ENCODE measurements around the gene RBMX2.
"Not testable (repeated sequence)": the region's sequence is repeated elsewhere in the genome, so short reads cannot be mapped to it uniquely, and the experiment has no call there.

RBMX2 gene, protein sequence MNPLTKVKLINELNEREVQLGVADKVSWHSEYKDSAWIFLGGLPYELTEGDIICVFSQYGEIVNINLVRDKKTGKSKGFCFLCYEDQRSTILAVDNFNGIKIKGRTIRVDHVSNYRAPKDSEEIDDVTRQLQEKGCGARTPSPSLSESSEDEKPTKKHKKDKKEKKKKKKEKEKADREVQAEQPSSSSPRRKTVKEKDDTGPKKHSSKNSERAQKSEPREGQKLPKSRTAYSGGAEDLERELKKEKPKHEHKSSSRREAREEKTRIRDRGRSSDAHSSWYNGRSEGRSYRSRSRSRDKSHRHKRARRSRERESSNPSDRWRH

DNA sequence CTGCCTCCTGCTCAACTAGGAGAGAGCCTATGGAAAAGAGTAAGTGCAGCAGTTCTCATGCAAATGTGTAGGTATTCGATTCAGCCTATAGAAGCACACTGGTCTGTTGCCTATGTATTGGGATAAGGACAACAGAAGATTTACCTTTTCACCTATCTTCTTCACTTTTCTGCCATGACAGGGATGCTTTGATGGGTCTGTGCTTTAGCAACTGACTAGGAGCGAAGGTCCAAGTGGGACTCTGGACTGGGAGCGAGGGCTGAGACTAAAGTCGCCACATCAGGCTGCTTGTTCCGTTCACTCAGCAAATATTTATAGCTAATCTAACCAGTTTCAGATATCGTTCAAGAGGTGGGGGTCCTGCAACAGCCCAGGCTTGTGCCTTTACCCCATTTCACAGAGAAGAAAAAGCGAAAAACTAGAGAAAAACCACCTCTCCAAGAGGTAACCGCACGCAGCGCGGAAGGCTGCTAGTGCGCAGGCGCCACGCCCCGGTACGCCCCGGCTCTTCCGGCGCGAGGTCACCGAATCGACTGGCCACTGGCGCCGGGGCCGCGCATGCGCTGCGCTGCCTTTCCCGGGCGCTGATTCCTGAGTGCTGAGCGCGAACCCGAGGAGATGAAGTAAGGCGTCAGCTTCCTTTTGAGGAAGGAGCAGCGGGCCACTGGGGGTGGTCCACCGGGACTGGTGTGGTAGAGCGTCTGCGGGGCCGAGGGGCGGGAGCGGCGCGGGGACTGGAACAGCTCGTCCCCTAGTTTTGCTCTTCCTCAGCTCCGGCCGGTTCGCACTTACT, at the start of gene RBMX2:
Gene RBMX2 (plus strand): TSS at position 573 of the 793 bp plus-strand sequence. CDS start 46 bp downstream, at position 619.
- peak; percentile 83 for DNase-seq (ENCODE audit: low spot score)

DNA sequence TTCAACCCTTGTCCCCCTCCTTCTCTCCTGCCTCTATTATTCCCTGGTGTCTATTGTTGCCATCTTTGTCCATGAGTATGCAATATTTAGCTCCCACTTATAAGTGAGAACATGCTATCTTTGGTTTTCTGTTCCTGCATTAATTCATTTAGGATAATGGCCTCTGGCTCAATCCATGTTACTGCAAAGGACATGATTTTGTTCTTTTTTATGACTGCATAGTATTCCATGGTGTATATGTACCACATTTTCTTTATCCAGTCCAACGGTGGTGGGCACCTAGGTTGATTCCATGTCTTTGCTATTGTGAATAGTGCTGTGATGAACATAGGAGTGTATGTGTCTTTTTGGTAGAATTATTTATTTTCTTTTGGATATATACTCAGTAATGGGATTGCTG, 49.7 kb upstream of the RBMX2 start:
- not testable (repeated sequence) for DNase-seq (ENCODE audit: low spot score)

DNA sequence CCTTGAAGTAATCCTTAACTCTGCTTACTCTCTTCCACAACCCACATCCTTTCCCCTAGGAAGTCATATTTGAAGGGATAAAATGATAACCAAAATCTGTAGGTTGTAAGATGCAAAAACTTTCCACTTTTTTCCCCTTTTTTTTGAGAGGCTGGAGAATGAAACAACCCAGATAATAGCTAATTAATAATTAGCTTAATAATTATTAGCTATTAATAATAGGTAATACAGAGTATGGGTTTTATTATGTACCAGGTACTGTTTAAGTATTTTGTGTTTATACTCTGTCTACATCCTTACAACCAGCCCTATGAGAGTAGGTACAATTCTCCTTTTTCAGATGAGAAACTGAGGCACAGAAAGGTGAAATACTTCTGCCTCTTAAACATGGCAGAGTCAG, 25.7 kb upstream of the RBMX2 start:
- DNase-seq (ENCODE audit: low spot score), result no peak

DNA sequence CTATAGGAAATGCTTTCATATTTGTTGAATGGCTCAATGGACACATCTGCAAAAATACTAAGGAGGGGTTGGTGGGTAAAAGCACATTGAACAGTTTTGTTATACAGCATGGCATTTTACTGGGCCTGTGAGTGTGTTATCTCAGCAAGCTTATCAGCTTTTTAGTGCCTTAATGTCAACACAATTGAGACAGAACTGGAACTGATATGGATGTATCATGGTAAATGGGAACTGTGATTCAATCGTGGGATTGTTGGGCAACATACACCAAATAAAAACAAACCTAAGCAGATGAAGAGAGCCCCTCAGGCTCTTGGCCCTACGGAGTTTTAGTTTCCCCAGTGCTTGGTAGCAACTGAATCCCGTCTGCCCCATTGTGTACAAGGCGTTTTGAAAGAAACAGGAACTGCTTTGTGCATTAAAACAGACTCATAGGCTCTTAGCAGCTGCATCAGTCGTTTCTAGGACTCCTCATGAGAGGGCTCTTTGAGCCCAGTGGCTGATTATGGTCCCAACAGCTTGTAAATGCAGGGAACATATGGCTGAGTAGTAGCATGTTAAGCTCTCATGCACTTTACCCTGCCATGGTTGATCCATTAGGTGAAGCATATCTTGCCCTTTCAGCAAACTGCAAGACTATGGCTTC, 23.6 kb upstream of the RBMX2 start:
- DNase-seq (ENCODE audit: low spot score), result no peak

DNA sequence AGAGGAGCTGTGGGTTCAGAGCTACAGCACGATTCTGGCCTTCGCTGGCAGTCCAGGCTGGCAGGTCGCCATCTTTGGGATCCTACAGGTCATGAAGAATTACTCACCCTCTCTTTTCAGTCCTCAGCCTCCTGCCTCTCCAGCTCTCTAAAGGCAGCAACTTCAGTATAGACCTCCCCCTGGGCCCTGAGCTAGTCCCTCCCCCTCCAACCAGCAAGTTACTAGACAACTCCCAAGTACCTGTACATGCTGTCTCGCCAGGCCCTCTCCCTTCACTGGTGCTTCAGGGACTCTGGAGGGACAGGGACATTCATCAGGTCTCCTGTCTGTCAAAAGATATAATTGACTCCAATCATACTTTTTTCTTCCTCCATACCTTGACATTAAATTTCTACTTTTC, 16.3 kb upstream of the RBMX2 start, which contains the start of gene GPR119:
Gene GPR119 (minus strand): TSS at position 155 of the 400 bp plus-strand sequence. CDS start 227 bp downstream, outside the sequence.
- no peak for DNase-seq (ENCODE audit: low spot score)

DNA sequence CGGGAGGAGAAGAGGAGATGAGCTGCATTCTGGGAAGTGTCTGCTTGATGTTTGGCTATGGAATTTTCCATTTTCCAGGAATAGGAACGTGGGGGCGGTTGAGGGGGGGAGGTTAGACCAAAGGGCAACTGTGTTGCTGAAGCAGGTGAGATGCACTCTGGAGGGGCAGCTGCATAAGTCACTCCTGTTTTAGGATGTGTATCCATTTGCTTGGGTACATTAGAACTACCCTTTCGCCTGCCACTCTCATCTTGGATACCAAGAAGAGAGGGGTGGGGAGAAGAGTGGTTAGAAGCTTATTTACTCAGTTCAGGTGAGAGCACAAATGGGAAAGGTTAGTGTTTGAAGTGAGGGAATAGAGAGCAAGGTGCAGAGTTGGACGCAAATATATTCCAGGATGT, 15.4 kb upstream of the RBMX2 start:
- DNase-seq (ENCODE audit: low spot score), result no peak

DNA sequence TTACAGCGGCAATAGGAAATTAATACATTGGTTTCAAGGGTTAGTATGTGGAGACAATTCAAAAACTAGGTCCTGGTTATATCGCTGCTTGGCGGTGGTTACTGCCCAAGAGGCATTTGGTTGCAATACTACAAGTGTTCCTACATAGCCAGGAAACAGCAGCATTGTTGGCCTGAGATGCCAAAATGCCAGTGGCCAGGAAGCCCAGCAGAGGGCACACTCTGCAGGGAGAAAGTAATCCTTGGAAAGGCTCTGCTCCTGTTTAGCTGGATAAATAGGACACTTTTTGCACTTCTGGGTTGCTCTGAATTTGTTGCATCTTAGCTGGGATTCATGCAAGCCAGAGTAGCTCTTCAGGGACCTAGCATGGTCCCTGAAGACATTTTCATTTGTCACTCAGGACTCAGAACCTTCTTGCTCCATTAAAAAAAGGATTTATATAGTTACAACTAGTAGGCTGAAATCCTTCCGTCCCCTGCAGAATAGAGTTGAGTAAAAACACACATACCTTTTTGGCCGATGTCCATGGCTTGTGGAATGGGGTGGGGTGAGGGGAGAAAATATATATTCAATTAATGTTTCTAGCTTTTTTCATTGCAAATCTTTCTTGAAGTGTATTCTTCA, 8.2 kb upstream of the RBMX2 start:
- peak; percentile 52 for DNase-seq (ENCODE audit: low spot score)

DNA sequence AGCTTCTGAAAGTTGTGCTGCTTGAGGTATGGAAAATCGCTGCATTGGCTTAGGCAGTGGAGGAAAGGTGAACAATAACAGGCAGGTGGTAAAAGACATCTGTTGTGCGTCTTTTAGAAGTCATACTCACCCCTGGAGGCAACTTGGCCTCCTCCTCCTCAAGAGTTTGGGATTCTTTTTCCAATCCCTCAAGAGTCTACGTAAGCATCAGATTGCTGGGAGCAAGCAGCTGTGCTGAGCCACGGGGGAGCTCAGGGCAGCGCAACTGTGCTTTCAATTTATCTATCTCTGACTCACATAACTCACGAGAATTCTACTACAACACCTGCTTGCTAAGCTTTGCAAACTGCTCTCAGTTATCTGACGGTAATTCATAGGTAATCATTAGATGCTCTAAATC, 6.4 kb upstream of the RBMX2 start:
- DNase-seq (ENCODE audit: low spot score), result no peak

DNA sequence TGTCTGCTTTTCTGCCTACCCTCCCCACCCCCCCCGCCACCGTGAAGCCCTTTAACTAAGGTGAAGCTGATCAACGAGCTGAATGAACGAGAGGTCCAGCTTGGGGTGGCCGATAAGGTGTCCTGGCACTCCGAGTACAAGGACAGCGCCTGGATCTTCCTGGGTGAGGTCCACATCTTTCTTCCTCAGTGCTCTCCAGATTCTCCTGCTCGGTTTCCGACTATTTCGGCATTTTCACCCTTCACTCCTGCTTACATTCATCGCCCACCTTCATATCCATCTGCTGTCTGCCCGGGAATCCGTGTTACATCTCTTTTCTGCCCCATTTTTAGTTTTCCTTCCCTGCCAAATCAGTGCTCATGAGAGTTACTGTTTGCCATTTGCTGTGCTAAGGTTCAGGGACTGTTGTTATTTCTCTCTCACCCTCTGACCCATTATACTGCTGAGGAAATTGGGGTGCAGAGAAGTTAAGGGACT, 459 bp downstream of the RBMX2 start:
- no peak for DNase-seq (ENCODE audit: low spot score)

DNA sequence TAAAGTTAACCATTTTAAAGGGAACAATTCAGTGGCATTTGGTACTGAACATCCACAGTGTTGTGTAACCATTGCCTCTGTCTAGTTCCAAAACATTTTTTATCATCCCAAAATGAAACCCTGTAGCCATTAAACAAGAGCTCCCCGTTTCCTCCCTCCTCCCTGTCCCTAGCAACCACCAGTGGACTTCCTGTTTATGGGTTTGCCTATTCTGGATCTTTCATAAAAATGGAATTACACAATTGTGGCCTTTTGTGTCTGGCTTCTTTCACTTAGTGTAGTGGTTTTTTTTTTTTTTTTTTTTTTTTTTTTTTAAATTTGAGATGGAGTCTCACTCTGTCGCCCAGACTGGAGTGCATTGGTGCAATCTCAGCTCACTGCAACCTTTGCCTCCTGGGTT, 11.6 kb downstream of the RBMX2 start:
- DNase-seq (ENCODE audit: low spot score), result no peak

DNA sequence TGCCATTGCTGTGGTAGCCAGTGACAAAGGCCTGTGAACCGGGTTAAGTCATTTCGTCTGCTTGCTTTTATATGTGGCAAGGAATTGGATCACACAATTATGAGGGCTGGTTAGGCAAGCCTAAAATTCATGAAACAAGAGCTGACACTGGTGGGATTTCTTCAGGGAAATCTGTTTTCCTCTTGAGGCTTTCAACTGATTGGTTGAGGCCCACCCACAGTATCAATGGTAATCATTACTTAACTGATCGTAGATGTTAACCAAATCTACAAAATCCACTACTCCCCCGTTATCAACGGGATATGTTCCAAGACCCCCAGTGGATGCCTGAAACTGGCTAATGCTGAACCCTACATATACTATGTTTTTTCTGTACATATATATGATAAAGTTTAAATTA, 13.0 kb downstream of the RBMX2 start:
- DNase-seq (ENCODE audit: low spot score), result no peak

DNA sequence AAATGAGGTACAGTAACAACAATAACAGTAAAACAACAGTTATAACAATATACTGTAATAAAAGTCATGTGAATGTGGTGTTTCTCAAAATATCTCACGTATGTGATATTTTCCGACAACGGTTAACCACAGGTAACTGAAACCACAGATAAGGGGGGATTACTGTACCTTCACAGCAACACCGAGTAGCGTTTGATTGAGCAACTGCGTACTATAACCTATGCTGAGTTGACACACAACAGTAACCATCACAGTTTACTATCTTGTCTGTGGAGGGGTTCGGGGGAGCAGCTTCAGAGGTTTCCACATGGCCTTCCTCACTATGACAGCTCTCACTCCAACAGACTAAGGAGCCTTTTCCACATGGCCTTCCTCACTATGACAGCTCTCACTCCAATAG, 13.4 kb downstream of the RBMX2 start:
- no peak for DNase-seq (ENCODE audit: low spot score)

DNA sequence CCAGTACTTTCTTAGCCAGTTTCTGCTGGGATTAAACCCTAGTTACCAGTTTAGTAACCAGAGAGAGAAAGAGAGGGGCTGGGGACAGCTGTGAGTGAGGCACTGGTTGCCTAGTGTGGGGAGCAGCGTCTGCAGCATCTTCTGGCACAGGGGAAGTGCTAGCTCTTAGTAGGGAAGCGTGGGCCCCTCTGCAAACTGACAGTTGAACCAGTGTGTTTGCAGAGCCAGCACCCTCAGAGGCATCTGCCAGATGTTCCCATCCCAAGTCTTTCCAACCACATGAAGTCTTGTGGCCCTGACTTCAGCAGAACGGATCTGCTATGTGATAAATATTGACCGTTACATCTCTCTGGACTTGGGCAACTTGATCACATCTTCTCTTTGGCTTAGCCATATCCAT, 15.0 kb downstream of the RBMX2 start:
- no peak for DNase-seq (ENCODE audit: low spot score)

DNA sequence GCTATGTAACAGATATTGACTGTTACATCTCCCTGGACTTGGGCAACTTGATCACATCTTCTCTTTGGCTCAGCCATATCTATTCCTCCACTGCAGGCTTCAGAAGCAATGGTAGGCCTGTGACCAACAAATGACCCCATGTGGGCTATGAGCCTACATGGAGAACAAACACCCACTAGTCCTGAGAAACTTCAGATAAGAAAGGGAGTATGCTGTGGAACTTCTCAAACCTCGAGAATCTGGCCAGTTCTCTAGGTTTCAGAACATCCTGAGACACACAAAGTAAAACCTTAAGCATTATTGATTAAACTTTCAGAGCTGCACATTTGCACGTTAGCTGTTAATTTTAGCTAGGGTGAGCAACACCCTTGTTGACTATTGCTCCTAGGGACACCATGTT, 16.3 kb downstream of the RBMX2 start:
- DNase-seq (ENCODE audit: low spot score), result no peak

DNA sequence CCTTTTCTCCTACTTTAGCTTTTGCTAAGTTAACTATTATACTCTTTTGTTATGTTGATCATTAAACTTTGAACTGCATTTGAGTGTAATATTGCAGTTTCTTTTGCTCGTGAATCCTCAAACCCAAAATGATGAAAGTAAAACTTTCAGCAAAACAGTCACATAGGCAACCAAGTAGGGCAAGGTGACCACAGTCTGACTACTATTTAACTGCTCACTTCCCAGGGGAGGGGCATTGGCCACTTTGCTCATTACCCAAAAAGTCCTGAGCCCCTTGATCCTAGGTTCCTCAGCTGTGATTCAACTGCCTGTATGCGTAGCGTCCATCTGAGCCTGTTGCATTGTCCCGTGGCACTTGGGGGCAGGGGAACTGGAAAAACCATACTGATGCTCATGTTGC, 17.0 kb downstream of the RBMX2 start:
- DNase-seq (ENCODE audit: low spot score), result no peak

DNA sequence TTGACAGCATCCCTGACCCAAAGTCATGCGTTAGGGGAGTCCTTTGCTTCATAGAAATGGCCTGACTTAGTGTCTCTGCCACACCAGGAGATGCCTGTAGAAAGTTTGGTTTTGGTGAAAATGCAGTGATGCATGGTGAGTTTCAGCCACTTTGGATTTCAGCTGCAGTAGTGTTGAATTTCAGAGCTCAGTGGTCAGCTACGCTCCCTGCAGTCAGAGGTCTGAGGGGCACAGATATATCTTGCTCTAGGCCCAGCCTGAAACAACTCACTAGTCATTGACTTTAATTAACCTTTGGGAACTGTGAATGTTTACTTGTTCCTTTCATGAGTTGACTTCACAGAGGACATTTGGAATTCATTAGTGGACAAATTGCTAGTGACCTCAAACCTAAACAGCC, 17.5 kb downstream of the RBMX2 start:
- no peak for DNase-seq (ENCODE audit: low spot score)

DNA sequence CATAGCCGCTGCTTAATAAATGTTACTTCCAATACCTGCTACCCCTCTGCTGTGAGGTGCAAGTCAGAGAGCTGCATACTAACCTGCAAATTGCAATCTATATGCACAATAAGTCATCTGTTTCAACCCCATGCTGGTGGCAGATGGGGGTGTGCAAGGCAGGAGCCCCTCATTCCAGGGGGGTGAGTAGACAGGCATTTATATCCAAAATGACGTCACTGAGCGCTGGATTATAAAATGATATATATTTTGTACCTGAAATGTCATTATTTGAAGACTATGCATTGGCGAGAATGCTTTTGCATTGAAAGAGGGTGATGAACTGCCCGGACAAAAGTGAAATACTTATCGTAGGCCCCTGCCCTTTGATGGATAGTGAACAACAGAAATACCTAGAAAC, 24.7 kb downstream of the RBMX2 start:
- DNase-seq (ENCODE audit: low spot score), result no peak

DNA sequence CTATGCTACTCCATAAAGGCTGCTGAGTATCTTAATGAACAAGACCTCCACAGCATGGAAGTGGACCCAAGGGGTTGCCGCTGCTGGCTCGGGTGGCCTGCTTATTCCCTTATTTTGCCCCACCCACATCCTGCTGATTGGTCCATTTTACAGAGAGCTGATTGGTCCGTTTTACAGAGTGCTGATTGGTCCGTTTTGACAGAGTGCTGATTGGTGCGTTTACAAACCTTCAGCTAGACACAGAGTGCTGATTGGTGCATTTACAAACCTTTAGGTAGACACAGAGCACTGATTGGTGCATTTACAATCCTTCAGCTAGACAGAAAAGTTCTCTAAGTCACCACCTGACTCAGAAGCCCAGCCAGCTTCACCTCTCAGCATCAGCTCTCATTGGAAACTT, 27.4 kb downstream of the RBMX2 start:
- DNase-seq (ENCODE audit: low spot score), result not testable (repeated sequence)

DNA sequence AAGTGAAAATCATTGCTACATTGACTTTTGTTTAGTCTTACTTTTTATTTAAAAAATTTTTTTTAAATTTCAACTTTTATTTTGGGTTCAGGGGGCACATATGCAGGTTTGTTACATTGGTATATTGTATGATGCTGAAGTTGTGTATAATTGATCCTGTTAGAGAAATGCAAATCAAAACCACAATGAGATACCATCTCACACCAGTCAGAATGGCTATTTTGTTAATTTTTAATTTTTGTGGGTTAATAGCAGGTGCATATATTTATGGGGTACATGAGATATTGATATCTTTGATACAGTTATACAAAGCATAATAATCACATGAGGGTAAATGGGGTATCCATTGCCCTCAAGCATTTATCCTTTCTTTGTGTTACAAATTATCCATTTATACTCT, 34.1 kb downstream of the RBMX2 start:
- no peak for DNase-seq (ENCODE audit: low spot score)

DNA sequence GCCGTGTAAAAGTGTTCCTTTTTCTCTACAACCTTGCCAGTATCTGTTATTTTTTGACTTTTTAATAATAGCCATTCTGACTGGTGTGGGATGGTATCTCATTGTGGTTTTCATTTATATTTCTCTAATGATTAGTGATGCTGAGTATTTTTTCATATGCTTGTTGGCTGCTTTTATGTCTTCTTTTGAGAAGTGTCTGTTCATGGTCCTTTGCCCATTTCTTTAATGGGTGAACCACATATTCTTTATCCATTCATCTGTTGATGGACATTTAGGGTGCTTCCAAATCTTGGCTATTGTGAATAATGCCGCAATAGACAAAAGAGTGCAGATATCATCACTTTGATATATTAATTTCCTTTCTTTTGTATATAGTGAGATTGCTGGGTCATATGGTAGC, 36.2 kb downstream of the RBMX2 start:
- DNase-seq (ENCODE audit: low spot score), result not testable (repeated sequence)

DNA sequence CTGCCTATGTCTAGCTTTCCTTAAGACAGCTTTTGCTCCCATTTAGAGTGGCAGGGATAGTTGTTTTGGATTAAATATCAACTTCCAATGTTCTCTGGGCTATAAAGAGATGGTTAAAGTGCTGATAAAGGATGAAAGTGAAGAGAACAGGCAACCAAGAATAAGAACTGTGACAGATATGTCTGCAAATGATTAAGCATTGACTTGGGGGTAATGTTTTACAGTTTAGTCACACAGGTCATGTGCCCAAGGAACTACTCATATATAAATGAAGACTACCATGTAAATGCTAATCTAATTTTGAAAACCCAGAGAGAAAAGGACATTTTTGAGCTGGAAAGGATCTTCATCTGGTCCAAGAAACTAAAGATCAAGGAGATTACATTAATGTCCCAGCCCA, 42.1 kb downstream of the RBMX2 start:
- DNase-seq (ENCODE audit: low spot score), result no peak

DNA sequence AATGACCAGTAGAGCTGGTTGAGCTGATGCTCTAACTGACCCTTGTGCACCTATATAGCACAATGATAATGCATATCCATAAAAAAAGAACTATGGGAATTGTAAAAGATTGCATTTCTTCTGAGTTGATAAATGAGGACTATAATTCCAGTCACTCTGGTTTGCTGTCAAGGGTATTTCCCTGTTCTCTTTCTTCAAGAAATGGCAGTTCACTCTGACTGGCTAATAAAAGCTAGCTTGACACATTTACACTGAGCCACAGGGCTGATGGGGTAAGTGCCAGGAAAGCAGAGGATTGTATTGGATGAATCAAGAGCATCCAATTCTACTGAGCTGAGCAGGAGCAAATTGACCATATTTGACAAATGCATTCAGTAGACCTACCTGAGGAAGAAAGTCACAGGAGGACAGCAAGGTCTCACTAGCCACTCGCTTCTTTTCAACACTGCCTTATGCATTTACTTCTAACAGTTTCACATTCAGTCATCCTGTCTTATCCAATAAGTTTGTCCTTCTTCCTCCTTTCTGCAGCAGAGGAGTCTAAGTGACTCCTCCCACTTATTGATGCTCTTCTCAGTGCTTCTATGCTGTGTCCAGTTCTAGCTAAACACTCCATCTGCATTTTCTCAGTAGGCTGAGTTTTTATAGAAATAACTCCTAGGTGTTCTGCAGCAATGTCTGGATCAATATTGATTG, 43.0 kb downstream of the RBMX2 start:
- no peak for DNase-seq (ENCODE audit: low spot score)
